PC-3 (cell line): ENCODE results near the gene CLDN19. TPM values are rescaled to one million over a fixed set of nuclear protein-coding genes. Genes with fewer than 3 reads are reported as not detected.
A peak's percentile ranks its signal among the peaks of the same experiment; 100 is the strongest.

Experiments
- ATAC-seq: fragments of 200-7000 bp; cut with Tn5 transposase; 2 replicates; pipeline ENCODE4 v1.9.1; 2020; ENCODE audit warnings: mild to moderate bottlenecking, moderate library complexity
- BruUV-seq: library from RNA; stranded (reverse); fragments of 400-500 nt; replicated peaks from 2 replicates; lab custom pipeline; 2021; lab: Mats Ljungman, UMichigan
- CTCF ChIA-PET: fragments of 300-600 bp; sonication (Branson Sonifier 250); formaldehyde crosslinking; loops from one replicate; lab custom pipeline; 2022; ENCODE audit warnings: antibody characterized with exemption; lab: Charles Lee
- POLR2A ChIA-PET: fragments of 300-600 bp; sonication (Branson Sonifier 250); formaldehyde crosslinking; loops from one replicate; lab custom pipeline; 2022; ENCODE audit warnings: antibody characterized with exemption; ENCODE audit not compliant: unreplicated experiment; lab: Charles Lee
- DNase-seq: peaks from one replicate; pipeline ENCODE4 v3.0.0-alpha.2; 2015
- H2AFZ ChIP-seq: fragments of 300-600 bp; sonication (generic); 2 replicates; pipeline ENCODE4 v1.6.0; 2016; ENCODE audit warnings: antibody characterized with exemption, low read length
- H3F3A ChIP-seq: fragments of 300-600 bp; sonication (generic); one replicate; pipeline ENCODE4 v1.6.0; 2017; ENCODE audit warnings: antibody characterized with exemption, low read length, control low read depth, mild to moderate bottlenecking; ENCODE audit not compliant: unreplicated experiment
- H3K27ac ChIP-seq: fragments of 300-600 bp; sonication (generic); 2 replicates; pipeline ENCODE4 v1.5.1; 2016; ENCODE audit warnings: mild to moderate bottlenecking, low read length
- H3K27me3 ChIP-seq: fragments of 300-600 bp; sonication (generic); 2 replicates; pipeline ENCODE4 v1.6.1; 2016; ENCODE audit warnings: low read length, mixed read lengths
- H3K36me3 ChIP-seq: fragments of 300-600 bp; sonication (generic); 2 replicates; pipeline ENCODE4 v1.6.1; 2016; ENCODE audit warnings: low read depth, mixed run types, low read length, mixed read lengths
- H3K4me1 ChIP-seq: fragments of 300-600 bp; sonication (generic); 2 replicates; pipeline ENCODE4 v1.5.1; 2016; ENCODE audit warnings: low read length; ENCODE audit not compliant: insufficient read depth
- H3K4me2 ChIP-seq: fragments of 300-600 bp; sonication (generic); 2 replicates; pipeline ENCODE4 v1.6.0; 2016; ENCODE audit warnings: low read length
- H3K4me3 ChIP-seq: fragments of 300-600 bp; sonication (generic); 2 replicates; pipeline ENCODE4 v1.5.1; 2016; ENCODE audit warnings: mild to moderate bottlenecking, low read length, mixed read lengths
- H3K79me2 ChIP-seq: fragments of 300-600 bp; sonication (generic); 2 replicates; pipeline ENCODE4 v1.6.1; 2017; ENCODE audit warnings: low read length, mixed read lengths
- H3K9ac ChIP-seq: fragments of 300-600 bp; sonication (generic); 2 replicates; pipeline ENCODE4 v1.6.0; 2016; ENCODE audit warnings: mild to moderate bottlenecking, low read length
- H3K9me2 ChIP-seq: fragments of 300-600 bp; sonication (generic); replicated peaks from 2 replicates; pipeline ENCODE4 v1.6.1; 2016; ENCODE audit warnings: mixed run types, low read length, mixed read lengths
- H3K9me3 ChIP-seq: fragments of 300-600 bp; sonication (generic); 2 replicates; pipeline ENCODE4 v1.6.1; 2016; ENCODE audit warnings: low read length, mixed read lengths
- H4K20me1 ChIP-seq: fragments of 300-600 bp; sonication (generic); 2 replicates; pipeline ENCODE4 v1.6.1; 2016; ENCODE audit warnings: low read length, mixed read lengths
- EZH2 ChIP-seq: fragments of 300-600 bp; sonication (generic); IDR thresholded peaks from one replicate; pipeline ENCODE4 v1.6.1; 2017; ENCODE audit warnings: antibody characterized with exemption, mild to moderate bottlenecking, low read length; ENCODE audit not compliant: unreplicated experiment
- EZH2phosphoT487 ChIP-seq: fragments of 300-600 bp; sonication (generic); IDR thresholded peaks from 2 replicates; pipeline ENCODE4 v1.6.1; 2018; ENCODE audit warnings: mild to moderate bottlenecking, antibody characterized with exemption, low read length, borderline replicate concordance
- intact Hi-C: fragments of 100-400 bp; cut with micrococcal nuclease; formaldehyde crosslinking; loops from 2 replicates; pipeline ENCODE4 v1.9.0; 2023
- total RNA-seq: library from RNA; depleted of rRNA; stranded (reverse); fragments of >200 nt; gene quantifications from 2 replicates; pipeline ENCODE4 v1.2.3, GENCODE V29; 2014; rRNA removed
- TF ChIP-seq, protein P1 (sequence below): fragments of 300-600 bp; sonication (generic); conservative IDR thresholded peaks from 2 replicates; pipeline ENCODE4 v1.5.1; 2017; ENCODE audit warnings: antibody characterized with exemption, low read depth, mild to moderate bottlenecking, low read length

The CLDN19 gene
- total RNA-seq, 1 experiment from 2014 or later: not detected

DNA sequence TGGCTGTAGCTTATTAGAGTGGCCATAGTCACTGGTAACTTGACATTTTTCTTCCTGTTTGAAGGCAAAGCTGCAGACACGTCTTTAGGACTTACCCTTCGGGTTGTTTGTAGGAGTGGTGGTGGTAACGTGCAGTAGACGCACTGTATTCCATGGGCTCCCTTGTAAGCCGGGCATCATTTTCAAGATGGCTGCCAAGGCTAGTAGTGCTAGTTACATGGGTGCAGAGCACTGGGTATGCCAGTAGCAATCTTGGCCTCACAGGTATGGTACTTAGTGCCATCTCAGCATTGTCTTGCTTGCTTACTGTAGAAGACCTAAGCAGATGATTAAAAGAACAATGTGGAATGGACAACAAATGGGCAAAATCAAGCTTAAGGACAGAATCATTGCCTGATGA lies 55.9 kb downstream of the CLDN19 start:
- Histone ChIP-seq H3K79me2 (peaks cover 86% of the 10 kb centered on the region), H2AFZ (no peak overlapping the region), H3K36me3 (peaks cover 48% of the 10 kb centered on the region), H3K9me3 (no peaks in the 10 kb centered on the region), H3K27ac (no peak overlapping the region), H3F3A (no peaks in the 10 kb centered on the region), H3K9ac (peak overlapping the region; percentile 90), H3K9me2 (no peaks in the 10 kb centered on the region), H3K4me1 (peaks cover 51% of the 10 kb centered on the region), H3K27me3 (no peaks in the 10 kb centered on the region), H4K20me1 (peaks cover 59% of the 10 kb centered on the region), H3K4me2 (peak overlapping the region; percentile 92), H3K4me3 (peak overlapping the region; percentile 71)
- intact Hi-C loops: loop anchor here (5.0 kb wide), 1 partner anchor 342 kb away; no protein-coding TSS in a partner anchor
- no peak for ATAC-seq
- DNase-seq: peak; percentile 38
- no TSS peak for BruUV-seq
- ChIA-PET POLR2A (no interaction called here), CTCF (no interaction called here)
- no peak for TF ChIP-seq EZH2phosphoT487
- TF ChIP-seq EZH2: no peak
- TF ChIP-seq, protein P1, sequence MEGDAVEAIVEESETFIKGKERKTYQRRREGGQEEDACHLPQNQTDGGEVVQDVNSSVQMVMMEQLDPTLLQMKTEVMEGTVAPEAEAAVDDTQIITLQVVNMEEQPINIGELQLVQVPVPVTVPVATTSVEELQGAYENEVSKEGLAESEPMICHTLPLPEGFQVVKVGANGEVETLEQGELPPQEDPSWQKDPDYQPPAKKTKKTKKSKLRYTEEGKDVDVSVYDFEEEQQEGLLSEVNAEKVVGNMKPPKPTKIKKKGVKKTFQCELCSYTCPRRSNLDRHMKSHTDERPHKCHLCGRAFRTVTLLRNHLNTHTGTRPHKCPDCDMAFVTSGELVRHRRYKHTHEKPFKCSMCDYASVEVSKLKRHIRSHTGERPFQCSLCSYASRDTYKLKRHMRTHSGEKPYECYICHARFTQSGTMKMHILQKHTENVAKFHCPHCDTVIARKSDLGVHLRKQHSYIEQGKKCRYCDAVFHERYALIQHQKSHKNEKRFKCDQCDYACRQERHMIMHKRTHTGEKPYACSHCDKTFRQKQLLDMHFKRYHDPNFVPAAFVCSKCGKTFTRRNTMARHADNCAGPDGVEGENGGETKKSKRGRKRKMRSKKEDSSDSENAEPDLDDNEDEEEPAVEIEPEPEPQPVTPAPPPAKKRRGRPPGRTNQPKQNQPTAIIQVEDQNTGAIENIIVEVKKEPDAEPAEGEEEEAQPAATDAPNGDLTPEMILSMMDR: no peak

Other genes starting within 250 kb of the CLDN19 start
- 81.5 and 103 TPM in 2 replicates for gene PPIH, start 81.8 kb downstream of the CLDN19 start, total RNA-seq
- gene YBX1, start 57.8 kb downstream of the CLDN19 start, total RNA-seq: 1,259 and 1,468 TPM in 2 replicates
- 28.2 and 28.3 TPM in 2 replicates for gene P3H1, start 26.8 kb upstream of the CLDN19 start, total RNA-seq
- gene C1orf50, start 27.0 kb upstream of the CLDN19 start, total RNA-seq: 3.4 and 4.1 TPM in 2 replicates
- 0.11 TPM in 1 of 2 replicates, not detected in the other for gene TMEM269, start 44.8 kb upstream of the CLDN19 start, total RNA-seq
- gene ERMAP, start 76.9 kb upstream of the CLDN19 start, total RNA-seq: 5.4 and 5.8 TPM in 2 replicates
- 32.7 and 39.7 TPM in 2 replicates for gene SVBP, start 77.2 kb upstream of the CLDN19 start, total RNA-seq
- 4.3 and 7.4 TPM in 2 replicates for gene ZNF691, start 106.4 kb upstream of the CLDN19 start, total RNA-seq
- 245 and 264 TPM in 2 replicates for gene SLC2A1, start 218.6 kb upstream of the CLDN19 start, total RNA-seq